Stimulated activated CD4-positive, alpha-beta T cell treated with anti-CD3 and anti-CD28 coated beads, Interleukin-1b, Interleukin-23, amount 100 ng/mL, for 1 hour (primary cell): Measurements from ENCODE around the gene COX7C.
A peak's percentile ranks its signal among the peaks of the same experiment; 100 is the strongest.
"Not testable (repeated sequence)": the region's sequence is repeated elsewhere in the genome, so short reads cannot be mapped to it uniquely, and the experiment has no call there.

Experiments used
- DNase-seq, 2 donors: peaks; one replicate each; pipeline ENCODE4 v3.0.0-alpha.2; 2020; ENCODE audit warnings: low read depth in 2 of 2

The COX7C gene, protein sequence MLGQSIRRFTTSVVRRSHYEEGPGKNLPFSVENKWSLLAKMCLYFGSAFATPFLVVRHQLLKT

DNA sequence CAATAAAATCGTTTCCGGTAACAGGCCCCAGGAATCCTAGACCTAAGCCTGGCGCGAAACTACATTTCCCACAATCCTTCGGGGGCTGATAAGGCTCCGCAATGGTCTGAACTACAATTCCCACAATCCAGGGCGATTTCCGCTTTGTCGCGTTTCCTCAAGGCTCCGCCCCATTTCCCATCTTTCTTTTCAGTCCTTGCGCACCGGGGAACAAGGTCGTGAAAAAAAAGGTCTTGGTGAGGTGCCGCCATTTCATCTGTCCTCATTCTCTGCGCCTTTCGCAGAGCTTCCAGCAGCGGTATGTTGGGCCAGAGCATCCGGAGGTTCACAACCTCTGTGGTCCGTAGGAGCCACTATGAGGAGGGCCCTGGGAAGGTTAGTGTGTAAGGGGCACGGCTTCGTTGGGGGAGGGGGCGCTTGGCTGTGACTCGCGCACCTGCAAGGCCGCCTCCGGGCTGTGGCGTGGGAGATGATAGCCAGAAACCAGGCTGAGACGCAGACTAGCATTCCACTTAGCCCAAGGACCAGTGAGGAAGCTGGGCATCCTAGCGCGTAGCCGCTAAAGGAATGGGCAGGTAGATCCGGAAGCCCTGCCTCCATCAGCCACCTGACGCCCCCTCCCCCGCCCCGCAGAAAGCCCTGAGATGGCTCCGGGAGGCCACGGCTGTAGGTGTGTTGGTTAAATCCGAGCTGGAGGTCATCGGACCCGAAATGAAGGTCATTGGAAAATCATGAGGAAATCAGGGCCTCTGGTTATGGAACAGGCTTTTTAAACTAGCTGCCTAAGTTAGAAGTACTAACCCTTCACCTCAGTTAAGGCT is at the start of gene COX7C:
Gene COX7C, plus strand, starts transcription at position 186 of the 821 bp plus-strand sequence. Its CDS starts 115 bp downstream, at position 301.
- DNase-seq, result peak; percentile 72 to 77

DNA sequence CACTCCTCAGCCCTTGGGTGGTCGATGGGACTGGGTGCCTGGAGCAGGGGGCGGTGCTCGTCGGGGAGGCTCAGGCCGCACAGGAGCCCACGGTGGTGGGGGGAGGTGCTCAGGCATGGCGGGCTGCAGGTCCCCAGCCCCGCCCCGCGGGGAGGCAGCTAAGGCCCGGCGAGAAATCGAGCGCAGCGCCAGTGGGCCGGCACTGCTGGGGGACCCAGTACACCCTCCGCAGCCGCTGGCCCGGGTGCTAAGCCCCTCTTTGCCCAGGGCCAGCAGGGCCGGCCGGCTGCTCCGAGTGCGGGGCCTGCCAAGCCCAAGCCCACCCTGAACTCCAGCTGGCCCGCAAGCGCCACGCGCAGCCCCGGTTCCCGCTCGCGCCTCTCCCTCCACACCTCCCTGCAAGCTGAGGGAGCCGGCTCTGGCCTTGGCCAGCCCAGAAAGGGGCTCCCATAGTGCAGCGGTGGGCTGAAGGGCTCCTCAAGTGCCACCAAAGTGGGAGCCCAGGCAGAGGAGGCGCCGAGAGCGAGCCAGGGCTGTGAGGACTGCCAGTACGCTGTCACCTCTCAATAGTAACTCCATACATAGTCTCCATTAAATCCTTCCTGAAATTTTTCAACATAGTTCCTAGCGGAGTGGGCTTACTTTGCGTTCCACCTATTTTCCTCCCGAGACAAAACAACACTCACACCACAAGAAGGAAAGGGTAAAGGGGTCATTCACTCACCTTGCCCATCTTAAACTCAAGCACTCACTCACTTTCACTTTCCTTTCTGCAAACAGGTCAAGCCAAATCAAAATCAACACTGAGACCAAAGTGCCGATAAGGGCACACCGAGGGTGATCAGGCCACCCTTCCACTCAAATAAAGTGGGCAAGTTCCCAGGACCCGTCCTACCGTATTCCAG is 48.0 kb upstream of the COX7C start:
- not testable (repeated sequence) for DNase-seq

DNA sequence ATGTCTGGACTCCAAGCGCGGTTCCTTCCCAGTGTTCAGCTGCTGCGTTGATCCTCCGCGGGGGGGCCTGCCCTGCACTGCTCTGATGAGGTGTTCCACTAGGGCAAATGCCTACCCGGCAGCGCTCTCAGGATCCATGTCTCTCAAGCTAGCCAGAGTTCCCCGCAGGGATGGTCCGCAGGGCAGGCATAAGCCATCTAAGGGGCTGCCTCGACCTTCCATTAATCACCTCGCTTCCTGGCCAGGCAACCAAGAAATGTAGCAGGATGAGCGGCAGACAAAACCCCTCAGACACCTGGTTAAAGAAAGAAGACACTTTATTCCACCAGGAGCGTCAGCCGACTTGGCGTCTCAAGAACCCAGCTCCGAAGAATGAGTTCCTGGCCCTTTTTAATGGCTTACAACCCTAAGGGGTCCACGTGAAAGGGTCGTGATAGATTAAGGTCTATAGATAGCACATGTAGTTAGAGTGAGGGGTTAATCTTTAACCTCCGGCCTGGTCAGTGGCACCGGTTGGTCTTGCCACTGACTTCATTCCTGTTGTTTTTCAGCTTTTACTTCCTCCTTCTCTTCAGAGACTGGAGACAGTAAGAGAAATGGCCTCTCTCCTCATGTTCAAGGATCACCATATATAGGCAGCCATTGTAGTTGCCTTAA is 47.2 kb upstream of the COX7C start:
- no peak for DNase-seq

DNA sequence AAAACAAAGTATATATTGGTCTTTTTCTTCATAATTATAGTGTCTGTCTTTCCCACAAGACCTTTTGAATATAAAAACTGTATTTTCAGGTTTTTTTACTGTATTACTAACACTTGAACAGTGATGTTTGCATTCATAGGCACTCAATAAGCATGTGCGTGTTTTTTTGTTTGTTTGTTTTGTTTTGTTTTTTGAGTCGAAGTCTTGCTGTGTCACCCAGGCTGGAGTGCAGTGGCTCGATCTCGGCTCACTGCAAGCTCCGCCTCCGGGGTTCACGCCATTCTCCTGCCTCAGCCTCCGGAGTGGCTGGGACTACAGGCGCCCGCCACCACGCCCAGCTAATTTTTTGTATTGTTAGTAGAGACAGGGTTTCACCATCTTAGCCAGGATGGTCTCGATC is 46.6 kb upstream of the COX7C start:
- not testable (repeated sequence) for DNase-seq

DNA sequence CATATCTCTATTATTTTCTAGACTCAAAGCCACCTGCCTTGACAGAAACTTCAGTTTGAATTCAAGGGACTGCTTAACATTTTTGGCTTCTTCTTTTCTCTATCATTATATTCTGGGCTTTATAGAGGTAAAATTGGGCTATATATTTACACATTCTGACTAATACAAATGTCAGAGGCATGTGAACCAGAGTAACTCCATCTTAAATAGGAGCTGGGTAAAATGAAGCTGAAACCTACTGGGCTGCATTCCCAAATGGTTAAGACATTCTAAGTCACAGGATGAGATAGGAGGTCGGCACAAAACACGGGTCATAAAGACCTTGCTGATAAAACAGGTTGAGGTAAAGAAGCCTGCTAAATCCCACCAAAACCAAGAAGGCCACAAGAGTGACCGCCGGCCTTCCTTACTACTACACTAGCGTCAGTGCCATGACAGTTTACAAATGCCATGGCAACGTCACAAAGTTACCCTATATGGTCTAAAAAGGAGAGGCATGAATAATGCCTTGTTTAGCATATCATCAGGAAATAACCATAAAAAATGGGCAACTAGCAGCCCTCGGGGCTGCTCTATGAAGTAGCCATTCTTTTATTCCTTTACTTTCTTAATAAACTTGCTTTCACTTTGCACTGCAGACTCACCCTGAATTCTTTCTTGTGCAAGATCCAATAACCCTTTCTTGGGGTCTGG is 44.8 kb upstream of the COX7C start:
- no peak for DNase-seq

DNA sequence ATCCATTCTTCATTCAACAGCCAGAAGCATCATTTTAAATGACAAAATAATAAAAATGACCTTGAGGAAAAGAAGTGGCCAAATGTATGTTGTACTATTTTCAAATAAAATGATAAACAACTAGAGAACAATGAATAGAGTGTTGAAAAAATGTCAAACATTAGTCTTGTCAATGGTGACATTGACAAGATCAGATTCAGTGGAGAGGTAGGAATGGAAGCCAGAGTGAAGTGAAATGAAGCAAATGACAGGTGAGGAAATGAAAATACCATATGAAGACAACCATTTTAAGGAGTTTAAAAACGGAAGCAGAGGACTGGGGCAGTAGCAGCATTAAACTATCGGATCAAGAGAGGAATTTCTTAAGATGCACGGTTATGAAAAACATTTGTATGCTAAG is 38.2 kb upstream of the COX7C start:
- DNase-seq, result no peak

DNA sequence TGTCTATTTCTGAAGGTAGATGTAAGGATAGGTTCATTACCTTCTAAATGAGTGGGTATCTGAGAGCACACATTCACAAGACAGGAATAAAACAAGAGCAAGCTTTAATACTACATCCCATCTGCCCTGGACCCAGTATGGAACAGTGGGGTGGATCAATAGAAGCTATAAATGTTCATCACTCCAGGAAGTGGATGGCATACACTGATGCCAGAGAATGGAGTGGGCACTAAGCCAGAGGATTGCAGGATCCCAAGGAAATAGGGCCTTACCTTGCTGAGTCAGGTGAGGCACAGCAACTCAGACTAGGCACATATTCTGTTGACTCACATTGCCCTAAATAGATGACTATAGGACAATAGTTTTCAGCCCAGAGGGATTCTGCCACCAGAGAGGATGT is 21.3 kb upstream of the COX7C start:
- no peak for DNase-seq

DNA sequence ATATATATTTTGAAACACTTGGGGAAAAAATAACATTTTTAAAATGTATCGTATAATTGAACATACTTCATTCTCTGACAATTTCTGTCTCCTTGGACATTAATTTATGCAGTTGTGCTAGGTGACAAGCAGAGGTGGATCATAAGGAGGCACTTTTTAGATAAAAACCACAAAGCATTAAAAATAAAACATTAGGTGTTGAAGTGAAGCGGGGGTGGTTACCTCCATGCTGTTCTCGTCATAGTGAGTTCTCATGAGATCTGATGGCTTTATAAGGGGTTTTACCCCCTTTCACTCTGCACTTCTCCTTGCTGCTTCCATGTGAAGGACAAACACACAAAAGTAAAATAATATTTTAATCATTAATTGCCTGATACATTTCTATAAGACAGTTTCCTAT is 11.9 kb upstream of the COX7C start:
- no peak for DNase-seq

DNA sequence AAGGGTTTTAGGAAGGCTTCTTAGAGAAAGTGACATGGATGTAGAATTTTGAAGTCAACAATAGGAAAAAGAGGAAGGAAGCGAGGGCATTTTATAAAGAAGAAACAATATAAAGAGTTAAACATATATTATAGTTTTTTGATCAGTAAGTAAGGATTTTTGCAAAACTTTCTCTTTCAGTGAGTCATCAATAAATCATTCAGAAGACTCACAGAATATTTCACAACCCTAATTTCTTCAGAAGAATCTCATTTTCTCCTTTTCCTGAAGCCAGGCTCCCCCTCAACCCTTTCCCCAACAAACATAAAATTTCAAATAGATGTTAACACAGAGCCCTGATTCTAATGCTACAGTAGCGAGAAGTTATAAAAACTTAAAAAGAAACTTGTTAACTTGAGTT is 4.3 kb upstream of the COX7C start:
- no peak for DNase-seq

DNA sequence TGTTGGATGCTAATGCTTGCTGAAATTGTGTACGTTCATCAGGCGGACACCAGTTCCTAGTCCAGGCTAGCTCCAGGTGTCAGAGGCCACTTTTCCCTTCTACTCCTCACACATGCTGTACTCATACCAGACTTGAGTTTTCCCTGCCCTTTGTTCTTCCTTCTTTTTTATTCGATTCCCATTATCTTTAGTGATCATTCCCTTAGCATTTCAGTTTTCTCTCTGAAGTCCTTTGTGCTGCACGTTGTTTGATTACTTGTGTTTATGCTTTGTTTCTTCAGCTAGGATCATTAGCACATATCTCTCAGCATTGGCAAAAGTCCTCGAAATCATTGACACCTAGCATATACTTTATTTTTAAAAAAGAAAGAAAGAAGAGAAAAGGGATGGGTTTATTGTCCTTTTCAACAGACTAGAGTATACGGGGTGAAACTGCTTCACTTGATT is 409 bp upstream of the COX7C start:
- no peak for DNase-seq

DNA sequence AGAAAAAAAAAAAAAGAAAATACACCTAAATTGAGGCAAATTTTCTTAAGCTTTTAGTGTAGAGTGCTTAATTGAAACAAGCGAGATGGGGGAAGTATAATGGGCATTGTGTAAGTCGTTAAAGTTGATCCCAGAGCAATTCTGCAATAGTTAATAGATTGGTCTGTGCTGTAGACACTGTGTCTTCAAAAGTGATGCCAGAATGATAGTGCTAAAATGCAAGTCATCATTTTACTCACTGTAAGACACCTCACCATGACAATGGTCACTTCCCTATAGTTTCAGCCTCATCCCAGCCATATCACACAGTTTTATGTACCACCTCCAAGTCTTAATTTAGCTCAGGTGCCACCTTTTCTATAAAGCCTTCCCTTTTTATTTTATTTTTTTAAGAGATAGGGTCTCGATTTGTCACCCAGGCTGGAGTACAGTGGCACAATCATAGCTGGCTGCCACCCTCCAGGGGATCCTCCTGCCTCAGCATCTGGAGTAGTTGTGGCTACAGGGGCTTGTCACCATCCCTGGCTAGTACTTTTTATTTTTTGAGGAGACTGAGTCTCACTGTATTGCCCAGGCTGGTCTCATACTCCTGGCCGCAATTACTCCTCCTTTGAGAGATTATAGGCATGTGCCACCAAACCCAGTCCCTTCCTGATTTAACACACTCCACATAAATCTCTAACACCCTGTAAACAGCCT is 6.2 kb downstream of the COX7C start:
- no peak for DNase-seq

DNA sequence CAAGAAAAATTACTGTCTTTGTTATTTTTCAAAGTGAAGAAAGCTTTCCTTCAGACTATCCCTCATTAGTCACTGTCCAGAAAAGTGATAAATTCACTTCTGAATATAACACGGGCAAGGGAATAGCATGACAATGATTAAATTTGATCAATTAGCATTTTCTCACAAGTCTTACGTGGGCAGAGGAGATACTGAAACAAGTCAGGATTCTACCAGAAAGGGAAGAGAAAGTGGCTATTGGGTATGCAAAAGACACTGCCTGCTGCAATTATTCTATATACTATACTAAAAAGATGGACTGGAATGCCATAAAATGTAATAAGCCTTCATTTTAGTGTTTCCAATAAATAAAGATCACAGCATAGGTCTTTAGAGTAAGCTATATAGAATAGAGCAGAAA is 7.4 kb downstream of the COX7C start:
- DNase-seq, result no peak

DNA sequence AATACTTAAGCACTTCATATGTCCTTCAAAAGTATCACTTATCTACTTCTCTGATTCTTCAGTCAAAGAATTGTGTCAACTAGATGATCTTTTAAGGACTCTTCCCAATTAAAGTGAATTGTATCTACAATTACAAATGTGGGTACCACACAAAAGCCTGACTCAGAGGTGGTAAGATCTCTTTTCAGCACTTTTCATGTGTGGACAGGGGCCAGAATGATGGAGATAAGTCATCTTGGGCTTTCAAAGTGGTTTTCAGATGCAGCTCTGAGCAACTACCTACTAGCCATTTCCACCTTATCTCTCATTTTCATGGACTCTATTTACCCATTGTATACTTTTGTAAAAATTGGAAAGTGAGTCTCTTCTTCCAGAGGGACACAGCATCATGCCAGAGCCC is 8.4 kb downstream of the COX7C start:
- DNase-seq, result no peak

DNA sequence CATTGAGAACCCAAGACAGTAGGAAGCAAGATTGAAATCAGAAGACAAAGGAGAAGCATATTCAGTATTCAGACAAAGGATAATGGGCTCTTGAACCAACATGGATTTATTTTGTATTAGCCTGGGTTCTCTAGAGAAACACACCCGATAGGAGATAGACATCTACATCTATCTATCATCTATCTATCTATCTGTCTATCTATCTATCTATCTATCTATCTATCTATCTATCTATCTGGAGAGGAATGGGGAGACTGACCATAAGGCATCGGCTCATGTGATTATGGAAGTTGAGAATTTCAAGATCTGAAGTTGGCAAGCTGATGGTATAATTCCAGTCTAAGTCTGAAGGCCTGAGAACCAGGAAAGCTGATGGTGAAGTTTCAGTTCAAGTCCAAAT is 13.4 kb downstream of the COX7C start:
- no peak for DNase-seq

DNA sequence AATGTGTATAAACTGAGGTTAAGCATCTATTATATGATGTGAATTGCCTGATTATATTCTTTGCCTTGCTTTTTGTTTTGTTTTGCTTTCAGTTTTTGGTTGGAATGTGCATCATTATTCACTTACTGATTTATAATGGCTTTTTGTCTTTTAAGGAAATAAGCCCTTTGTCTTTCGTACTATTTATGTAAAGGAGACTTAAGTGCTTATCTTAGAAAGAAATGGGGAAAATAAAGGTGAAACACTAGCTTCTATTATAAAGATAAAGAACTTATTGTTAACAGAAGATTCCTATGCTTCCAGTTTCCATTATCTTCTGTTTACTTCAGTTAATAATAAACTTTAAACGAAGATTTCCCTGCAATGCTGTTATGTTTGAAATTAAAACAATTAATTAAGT is 23.3 kb downstream of the COX7C start:
- no peak for DNase-seq

DNA sequence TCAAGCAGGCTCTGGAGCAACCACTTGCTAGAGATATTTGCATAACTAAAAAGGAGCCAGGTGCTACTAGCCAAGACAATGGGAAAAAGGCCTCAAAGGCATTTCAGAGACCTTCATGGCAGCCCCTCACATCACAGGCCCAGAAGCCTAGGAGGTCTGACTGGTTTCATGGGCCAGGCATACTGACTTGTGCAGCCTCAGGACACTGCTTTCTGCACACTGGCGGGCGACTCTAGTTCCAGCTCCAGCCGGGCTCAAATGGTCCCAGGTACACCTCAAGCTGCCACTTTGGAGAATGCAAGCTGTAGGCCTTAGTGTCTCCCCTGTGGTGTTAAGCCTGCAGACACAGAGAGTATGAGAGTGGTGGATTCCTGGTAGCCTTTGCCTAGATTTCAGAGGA is 27.1 kb downstream of the COX7C start:
- DNase-seq, result no peak

DNA sequence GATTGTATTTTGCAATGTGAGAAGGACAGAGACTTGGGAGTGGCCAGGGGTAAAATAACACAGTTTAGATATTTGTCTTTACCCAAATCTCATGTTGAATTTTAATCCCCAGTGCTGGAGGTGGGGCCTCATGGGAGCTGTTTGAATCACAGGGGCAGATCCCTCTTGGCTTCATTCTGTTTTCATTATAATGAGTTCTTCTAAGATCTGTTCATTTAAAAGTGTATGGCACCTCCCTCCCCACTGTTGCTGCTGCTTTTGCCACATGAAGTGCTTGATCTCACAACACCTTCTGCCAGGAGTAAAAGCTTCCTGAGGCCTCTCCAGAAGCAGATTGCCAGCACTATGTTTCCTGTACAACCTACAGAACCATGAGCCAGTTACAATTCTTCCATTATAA is 28.1 kb downstream of the COX7C start:
- DNase-seq, result no peak

DNA sequence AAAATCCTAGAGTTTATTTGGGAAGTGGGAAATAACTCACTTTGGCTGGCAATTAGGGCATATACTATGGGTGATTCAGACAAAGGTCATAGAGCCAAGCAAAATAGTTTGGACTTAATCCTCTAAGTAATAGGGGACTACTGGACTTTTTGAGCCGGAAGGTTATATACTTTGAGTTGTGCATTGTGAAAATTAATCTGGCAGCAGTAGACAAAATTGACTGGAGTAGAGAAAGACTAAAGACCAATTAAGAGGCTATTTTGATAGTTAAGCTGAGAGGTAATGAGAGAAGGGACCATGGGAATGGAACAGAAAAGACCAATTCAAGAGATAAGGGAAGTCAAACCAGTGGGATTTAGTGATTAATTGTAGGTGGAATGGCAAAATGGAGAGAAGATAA is 28.9 kb downstream of the COX7C start:
- no peak for DNase-seq

DNA sequence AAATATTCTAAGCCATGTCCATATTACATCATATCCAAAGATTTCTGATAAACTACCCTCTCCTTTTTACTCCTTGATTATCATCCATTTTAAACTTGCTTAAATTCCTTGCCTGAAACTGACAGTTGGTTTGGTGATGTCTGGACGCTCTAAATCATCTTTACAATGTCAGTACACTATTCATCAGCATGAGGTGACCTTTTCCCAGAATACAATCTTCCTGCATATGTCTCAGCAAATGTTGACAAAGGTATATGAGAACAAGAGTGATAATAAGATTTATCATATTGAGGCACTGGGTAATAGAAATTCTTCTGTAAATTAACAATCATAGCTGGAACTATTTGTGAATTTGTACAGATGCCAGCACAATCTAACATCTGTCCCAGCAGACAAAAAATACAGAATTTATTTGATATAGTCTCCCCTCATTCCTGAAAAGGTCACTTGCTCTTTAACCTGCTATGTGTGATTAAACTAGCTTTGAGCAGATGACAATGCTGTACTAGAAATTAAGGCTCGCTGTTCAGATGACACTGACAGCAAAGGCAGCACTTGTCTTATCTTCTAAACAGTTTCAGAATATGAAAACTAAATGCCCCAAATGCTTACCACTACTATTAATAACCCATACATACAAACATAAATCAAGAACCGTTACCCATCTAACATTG is 32.2 kb downstream of the COX7C start:
- no peak for DNase-seq

DNA sequence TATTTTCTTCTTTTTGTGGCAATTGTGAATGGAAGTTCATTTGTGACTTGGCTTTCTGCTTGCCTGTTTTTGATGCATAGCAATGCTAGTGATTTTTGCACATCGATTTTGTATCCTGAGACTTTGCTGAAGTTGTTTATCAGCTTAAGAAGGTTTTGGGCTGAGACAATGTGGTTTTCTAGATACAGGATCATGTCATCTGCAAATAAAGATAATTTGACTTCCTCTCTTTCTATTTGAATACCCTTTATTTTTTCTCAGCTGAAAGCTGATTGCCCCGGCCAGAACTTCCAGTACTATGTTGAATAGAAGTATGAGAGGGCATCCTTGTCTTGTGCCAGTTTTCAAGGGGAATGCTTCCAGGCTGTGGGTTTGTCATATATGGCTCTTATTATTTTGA is 43.0 kb downstream of the COX7C start:
- not testable (repeated sequence) for DNase-seq
